ENCODE data around the gene DDA1. TPM values are rescaled to one million over a fixed set of nuclear protein-coding genes. Genes with fewer than 3 reads are reported as not detected.

The DDA1 gene
- total and polyA plus RNA-seq, 10 of the 15 experiments (the other 5 are each of a cell fraction or from before 2014, with no cell fraction given): 0.76 to 71.0 (median 39.4) TPM

GRCh38 chr19:17305517-17306284 is 3.7 kb upstream of the DDA1 start, which contains the start of gene MRPL34 (continued):
- TF ChIP-seq ZBTB40 (IDR thresholded peaks at IDR 0.05; ENCODE audit: borderline replicate concordance): no peak; the same call in 1 of the 2 replicates
- TF ChIP-seq PAX8 (IDR thresholded peaks at IDR 0.05): no peak
- TF ChIP-seq EED (IDR thresholded peaks at IDR 0.05; ENCODE audit: low read depth): 0 out of 2 replicates have a peak, but pooled peaks have one; percentile 57
- TF ChIP-seq FOXM1 (IDR thresholded peaks at IDR 0.05; ENCODE audit: low read depth, low read length): no peak
- TF ChIP-seq CTCF (IDR thresholded peaks at IDR 0.05 in 2 of 3, conservative IDR thresholded peaks at IDR 0.05 in 1 of 3; ENCODE audit: control insufficient read depth in 2 of 3, extremely low read depth in 1 of 3, insufficient read depth in 1 of 3, low read depth in 3 of 3, low read length in 3 of 3): peak; percentile 78 to 91 (median 80); a peak in 5 of 6 replicates
- TF ChIP-seq RELB (IDR thresholded peaks at IDR 0.05; ENCODE audit: low read depth): peak; percentile 37; the same call in 1 of the 2 replicates
- 0 out of 3 replicates have a peak, but pooled peaks have one; percentile 19 for TF ChIP-seq POU2F2 (IDR thresholded peaks at IDR 0.05; ENCODE audit: borderline replicate concordance, low read depth, low read length)
- peak; percentile 75; the same call in 1 of the 2 replicates for TF ChIP-seq MLLT1 (IDR thresholded peaks at IDR 0.05)
- TF ChIP-seq MXI1 (IDR thresholded peaks at IDR 0.05; ENCODE audit: low read depth, low read length): peak; percentile 52
- peak; percentile 76; the same call in 1 of the 2 replicates for TF ChIP-seq GATAD2B (conservative IDR thresholded peaks at IDR 0.05; ENCODE audit: low read depth)
- TF ChIP-seq ZZZ3 (IDR thresholded peaks at IDR 0.05; ENCODE audit: control insufficient read depth, insufficient read length, low read depth): no peak
- TF ChIP-seq ZNF687 (IDR thresholded peaks at IDR 0.05): peak; percentile 66
- 0 out of 2 replicates have a peak, but pooled peaks have one; percentile 19 for TF ChIP-seq SREBF1 (IDR thresholded peaks at IDR 0.05; ENCODE audit: low read length)
- TF ChIP-seq JUNB (IDR thresholded peaks at IDR 0.05): no peak
- TF ChIP-seq ZNF217 (IDR thresholded peaks at IDR 0.05): peak; percentile 51; the same call in 1 of the 2 replicates

Data from GM12878 (cell line).